HepG2 (cell line): ENCODE measurements around the gene SENP5. TPM values are rescaled to one million over a fixed set of nuclear protein-coding genes. Genes with fewer than 3 reads are reported as not detected.

Experiments used
- ATAC-seq: fragments of 200-7000 bp; cut with Tn5 transposase; 3 replicates; pipeline ENCODE4 v1.9.1; 2020; ENCODE audit warnings: mild to moderate bottlenecking, moderate library complexity
- BruUV-seq: library from RNA; stranded (reverse); fragments of 400-500 nt; replicated peaks from 2 replicates; lab custom pipeline; 2021; lab: Mats Ljungman, UMichigan
- CTCF ChIA-PET: fragments of 300-600 bp; formaldehyde crosslinking; extraction: SDS; loops from one replicate; lab custom pipeline; 2021; ENCODE audit warnings: low total read pairs, inconsistent platforms, low intra/inter-chr PET ratio; lab: Yijun Ruan, JAX
- POLR2A ChIA-PET: fragments of 350-600 bp; sonication (Branson Sonifier 250); formaldehyde crosslinking; loops from one replicate; lab custom pipeline; 2020; ENCODE audit warnings: antibody characterized with exemption, inconsistent platforms; lab: Yijun Ruan, JAX
- DNase-seq: peaks from one replicate; pipeline ENCODE4 v3.0.0-alpha.2; 2015; ENCODE audit warnings: low spot score
- FAIRE-seq: peaks from 3 replicates; lab custom pipeline; 2011; peaks lifted over from hg19 to GRCh38; lab: Jason Lieb, UNC
- H2AFZ ChIP-seq: one replicate; pipeline ENCODE4 v1.6.1; 2011; ENCODE audit warnings: low read length, inconsistent platforms
- H3K27ac ChIP-seq: fragments of 300-600 bp; 3 replicates; pipeline ENCODE4 v1.8.0; 2011; ENCODE audit warnings: mixed run types, mild to moderate bottlenecking, mixed read lengths, low read length, inconsistent platforms; ENCODE audit not compliant: insufficient read depth; ENCODE audit errors: extremely low read length
- H3K27me3 ChIP-seq, 2 experiments: fragments of 200-600 bp in 1 of 2; 2 replicates in 1 of 2; 3 replicates in 1 of 2; pipeline versions ENCODE4 v1.6.0 to v1.8.0; 2011; ENCODE audit warnings: low read length in 2 of 2, mild to moderate bottlenecking in 2 of 2, moderate library complexity in 2 of 2, inconsistent platforms in 1 of 2; ENCODE audit not compliant: insufficient read depth in 2 of 2, control insufficient read depth in 1 of 2
- H3K36me3 ChIP-seq, 2 experiments: fragments of 200-600 bp in 1 of 2; replicated peaks in 1 of 2; 2 replicates in 1 of 2; 3 replicates in 1 of 2; pipeline versions ENCODE4 v1.5.1 to v1.8.0; 2011; ENCODE audit warnings: low read length in 2 of 2, inconsistent platforms in 1 of 2; ENCODE audit not compliant: insufficient read depth in 2 of 2, control insufficient read depth in 1 of 2
- H3K4me1 ChIP-seq: 2 replicates; pipeline ENCODE4 v1.5.1; 2012; ENCODE audit warnings: low read length, inconsistent platforms; ENCODE audit not compliant: insufficient read depth
- H3K4me2 ChIP-seq: 2 replicates; pipeline ENCODE4 v1.6.0; 2011; ENCODE audit warnings: low read depth, low read length, inconsistent platforms
- H3K4me3 ChIP-seq, 3 experiments: fragments of 200-600 bp in 1 of 3; sonication (generic), shearing (Covaris generic) in 1 of 3; replicated peaks in 1 of 3; 2 replicates each; pipeline ENCODE4 v1.5.1; 2011 to 2016; ENCODE audit warnings: low read length in 3 of 3, inconsistent platforms in 2 of 3, low read depth in 2 of 3, mild to moderate bottlenecking in 2 of 3, control low read depth in 1 of 3, mixed read lengths in 1 of 3; ENCODE audit not compliant: insufficient read depth in 1 of 3
- H3K79me2 ChIP-seq: one replicate; pipeline ENCODE4 v1.6.1; 2011; ENCODE audit warnings: low read length, inconsistent platforms; ENCODE audit not compliant: insufficient read depth
- H3K9ac ChIP-seq: 2 replicates; pipeline ENCODE4 v1.6.0; 2011; ENCODE audit warnings: mild to moderate bottlenecking, low read depth, low read length, inconsistent platforms; ENCODE audit not compliant: insufficient read depth
- H3K9me3 ChIP-seq: 2 replicates; pipeline ENCODE4 v1.5.1; 2012; ENCODE audit warnings: mild to moderate bottlenecking, low read length
- H4K20me1 ChIP-seq: 2 replicates; pipeline ENCODE4 v1.6.0; 2011; ENCODE audit warnings: inconsistent platforms, mild to moderate bottlenecking, low read length, moderate library complexity; ENCODE audit not compliant: insufficient read depth
- AGO2 ChIP-seq: fragments of 200-400 bp; formaldehyde crosslinking; optimal IDR thresholded peaks from 2 replicates; pipeline ENCODE3; 2017; ENCODE audit warnings: mild to moderate bottlenecking, low read depth, low read length, moderate library complexity
- FOSL2 ChIP-seq: sonication (generic); formaldehyde crosslinking; IDR thresholded peaks from 2 replicates; pipeline ENCODE4 v1.4.0; 2020; ENCODE audit warnings: missing genetic modification reagents
- PHF20 ChIP-seq: sonication (generic); formaldehyde crosslinking; IDR thresholded peaks from 2 replicates; pipeline ENCODE4 v1.5.0; 2020; ENCODE audit warnings: mild to moderate bottlenecking, missing genetic modification reagents
- SRSF1 ChIP-seq: fragments of 200-400 bp; formaldehyde crosslinking; optimal IDR thresholded peaks from 2 replicates; pipeline ENCODE3; 2017; ENCODE audit warnings: mild to moderate bottlenecking, low read depth, low read length, moderate library complexity
- ZNF451 ChIP-seq: sonication (generic); formaldehyde crosslinking; IDR thresholded peaks from 2 replicates; pipeline ENCODE4 v1.5.0; 2020; ENCODE audit warnings: mild to moderate bottlenecking, missing genetic modification reagents
- WGBS: methylation state at CpG from one replicate; pipeline ENCODE4 v1.1.6; 2017; ENCODE audit warnings: low lambda C conversion rate; 5-methylcytosine and 5-hydroxymethylcytosine counted together
- in situ Hi-C: cut with HindIII; loops from 2 replicates; pipeline ENCODE4 v1.10.0; 2017; ENCODE audit warnings: low pct_unique_long_range_greater_than_20kb; ENCODE audit not compliant: extremely low pct_ligation_motif_present
- intact Hi-C: fragments of 100-400 bp; cut with micrococcal nuclease; formaldehyde crosslinking; loops from one replicate; pipeline ENCODE4 v1.10.0; 2022; ENCODE audit not compliant: unreplicated experiment
- polyA plus RNA-seq, 8 experiments: library from polyadenylated mRNA; depleted of rRNA in 3 of 8; stranded (reverse) in 7 of 8; unstranded in 1 of 8; fragments of >200 nt; fragmentation: Illumina TruSeq in 4 of 8; extraction: Trizol in 4 of 8; gene quantifications; 2 replicates each; pipeline versions ENCODE4 v1.2.1 to v1.2.3, GENCODE V29; 2011 to 2016; ENCODE audit warnings: low read depth in 4 of 8, missing spikeins in 1 of 8, mixed read lengths in 1 of 8; ENCODE audit not compliant: insufficient read depth in 1 of 8
- total RNA-seq, 5 experiments: library from RNA; depleted of rRNA; stranded (reverse); fragments of >200 nt; fragmentation: Illumina TruSeq; extraction: Trizol; gene quantifications; 2 replicates each; pipeline ENCODE4 v1.2.3, GENCODE V29; 2016; ENCODE audit warnings: low read depth in 1 of 5
- TF ChIP-seq, protein P1 (sequence below): sonication (generic); formaldehyde crosslinking; IDR thresholded peaks from 2 replicates; pipeline ENCODE4 v1.5.0; 2020; ENCODE audit warnings: mild to moderate bottlenecking, missing genetic modification reagents, moderate library complexity

The SENP5 gene
- total and polyA plus RNA-seq, 2 of the 13 experiments (the other 11 are each of a cell fraction or from before 2014, with no cell fraction given) = 17.6 to 30.9 TPM

- CTCF ChIA-PET = no interaction called here
- Histone ChIP-seq H3K27ac (no peak overlapping the region), H3K27me3 (peaks cover 0 to 3% of the 10 kb centered on the region in 2 experiments; a peak in 2 of 5 replicates), H3K36me3 (peaks cover 0 to 3% of the 10 kb centered on the region in 2 experiments; a peak in 1 of 5 replicates), H3K4me1 (peaks cover 91% of the 10 kb centered on the region), H3K4me2 (no peak overlapping the region), H3K9ac (no peak overlapping the region), H3K79me2 (peaks cover 21% of the 10 kb centered on the region), H2AFZ (no peak overlapping the region), H3K9me3 (no peaks in the 10 kb centered on the region), H3K4me3 (no peak overlapping the region), H4K20me1 (no peaks in the 10 kb centered on the region; the same call in 1 of the 2 replicates)
- POLR2A ChIA-PET = interaction anchor here (1.2 kb wide), 1 partner anchor 80 kb away, joined by 5 read pairs; the partner anchor contains the start of gene SENP5
- DNase-seq = no peak
- intact Hi-C loops = loop anchor here (2.0 kb wide), 1 partner anchor 108 kb away; no protein-coding TSS in a partner anchor
- BruUV-seq = no TSS peak
- TF ChIP-seq ZNF451 (CRISPR knock-in tag) (0 out of 2 replicates have a peak, but pooled peaks have one; percentile 7), FOSL2 (no peak), AGO2 (peak; percentile 9), SRSF1 (peak; percentile 15), PHF20 (CRISPR knock-in tag) (0 out of 2 replicates have a peak, but pooled peaks have one; percentile 18)
- TF ChIP-seq, protein P1, sequence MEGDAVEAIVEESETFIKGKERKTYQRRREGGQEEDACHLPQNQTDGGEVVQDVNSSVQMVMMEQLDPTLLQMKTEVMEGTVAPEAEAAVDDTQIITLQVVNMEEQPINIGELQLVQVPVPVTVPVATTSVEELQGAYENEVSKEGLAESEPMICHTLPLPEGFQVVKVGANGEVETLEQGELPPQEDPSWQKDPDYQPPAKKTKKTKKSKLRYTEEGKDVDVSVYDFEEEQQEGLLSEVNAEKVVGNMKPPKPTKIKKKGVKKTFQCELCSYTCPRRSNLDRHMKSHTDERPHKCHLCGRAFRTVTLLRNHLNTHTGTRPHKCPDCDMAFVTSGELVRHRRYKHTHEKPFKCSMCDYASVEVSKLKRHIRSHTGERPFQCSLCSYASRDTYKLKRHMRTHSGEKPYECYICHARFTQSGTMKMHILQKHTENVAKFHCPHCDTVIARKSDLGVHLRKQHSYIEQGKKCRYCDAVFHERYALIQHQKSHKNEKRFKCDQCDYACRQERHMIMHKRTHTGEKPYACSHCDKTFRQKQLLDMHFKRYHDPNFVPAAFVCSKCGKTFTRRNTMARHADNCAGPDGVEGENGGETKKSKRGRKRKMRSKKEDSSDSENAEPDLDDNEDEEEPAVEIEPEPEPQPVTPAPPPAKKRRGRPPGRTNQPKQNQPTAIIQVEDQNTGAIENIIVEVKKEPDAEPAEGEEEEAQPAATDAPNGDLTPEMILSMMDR (CRISPR knock-in tag) = peak; percentile 41
- in situ Hi-C loops = no loop called here
- peak; percentile 73 for ATAC-seq
- FAIRE-seq = no peak
- WGBS = 88% methylated on average over 9 of the region's 10 CpGs
These were observed 79.6 kb downstream of the SENP5 start for GRCh38 chr3:196947136-196947859.
